ENCODE data around the gene PTPN4. TPM values are rescaled to one million over a fixed set of nuclear protein-coding genes. Genes with fewer than 3 reads are reported as not detected.

The PTPN4 gene
- total and polyA plus RNA-seq, 2 of the 8 experiments (the other 6 are each of a cell fraction or from before 2014, with no cell fraction given): 28.5 to 105 TPM

DNA sequence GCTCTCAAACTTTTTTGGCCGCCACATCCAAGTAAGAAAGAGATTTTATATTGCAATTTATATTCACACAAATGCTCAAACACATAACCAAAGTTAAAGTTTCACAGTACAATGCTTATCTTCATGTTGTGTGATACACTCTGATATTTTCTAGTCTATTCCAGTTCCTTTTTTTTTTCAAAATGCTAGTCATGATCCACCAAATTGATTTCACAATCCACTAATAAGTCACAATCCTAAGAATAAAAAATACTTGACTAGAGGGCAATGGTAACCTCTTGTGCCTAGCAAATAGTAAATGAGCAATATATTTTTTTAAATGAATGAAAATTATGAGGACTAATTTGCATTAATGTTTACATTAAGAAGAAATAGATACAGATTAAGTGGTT, 5.8 kb upstream of the PTPN4 start:
- WGBS, 2 experiments (ENCODE audit: extremely low coverage in 1 of 2, insufficient coverage in 1 of 2, insufficient read length in 1 of 2, insufficient replicate concordance in 2 of 2, low coverage in 1 of 2, low lambda C conversion rate in 2 of 2, missing lambda C conversion rate in 1 of 2): 79% methylated on average over 1 of the region's 1 CpG; no CpG with 5 or more reads in 1 of the 2 experiments
- Histone ChIP-seq H3K56ac (replicated peaks; ENCODE audit: insufficient read length, low read depth, low read length) (no peak overlapping the region), H2AK5ac (ENCODE audit: low read depth, low read length) (no peak overlapping the region), H4K91ac (replicated peaks; ENCODE audit: insufficient read length, low read length) (no peak overlapping the region), H3K14ac (ENCODE audit: insufficient read length) (no peak overlapping the region), H4K20me1 (replicated peaks in 1 of 2; ENCODE audit: control insufficient read depth in 1 of 2, insufficient read depth in 2 of 2, low read length in 2 of 2) (no peaks in the 10 kb centered on the region), H3K9ac (replicated peaks in 1 of 4; ENCODE audit: extremely low read depth in 1 of 4, low read depth in 3 of 4, low read length in 3 of 4) (no peak overlapping the region), H3K36me3 (ENCODE audit: control insufficient read depth in 2 of 4, insufficient read depth in 4 of 4, low read length in 3 of 4) (no peaks in the 10 kb centered on the region), H3K9me3 (ENCODE audit: insufficient read depth in 2 of 2, low read depth in 1 of 2, low read length in 1 of 2) (no peaks in the 10 kb centered on the region), H3K4me3 (ENCODE audit: extremely low read depth in 1 of 4, insufficient read depth in 2 of 4, low read depth in 3 of 4, low read length in 4 of 4) (no peak overlapping the region), H2BK12ac (ENCODE audit: low read depth, low read length) (no peak overlapping the region), H3K4me1 (replicated peaks in 1 of 4; ENCODE audit: control insufficient read depth in 3 of 4, insufficient read depth in 4 of 4, low read length in 3 of 4) (peaks cover 0 to 8% (median 5%) of the 10 kb centered on the region in 4 experiments; a peak in 4 of 7 replicates), H2BK15ac (ENCODE audit: low read length) (no peak overlapping the region), H3K4me2 (ENCODE audit: insufficient read depth in 1 of 2, low read depth in 2 of 2, low read length in 2 of 2) (no peak overlapping the region), H3K4ac (replicated peaks; ENCODE audit: insufficient read length, low read depth, low read length) (no peak overlapping the region), H3K79me2 (ENCODE audit: control insufficient read depth in 1 of 2, insufficient read depth in 2 of 2, low read length in 2 of 2) (no peaks in the 10 kb centered on the region), H3K18ac (ENCODE audit: extremely low read depth, low read length) (no peak overlapping the region), H2BK20ac (ENCODE audit: low read length) (no peak overlapping the region), H2BK5ac (ENCODE audit: low read depth, low read length) (no peak overlapping the region), H3K23me2 (ENCODE audit: low read depth, low read length) (peaks cover 2% of the 10 kb centered on the region; the same call in 1 of the 2 replicates), H4K5ac (ENCODE audit: insufficient read length, low read depth, low read length) (no peak overlapping the region), H3K79me1 (ENCODE audit: low read depth, low read length) (no peaks in the 10 kb centered on the region), H3K27ac (ENCODE audit: low read depth, low read length) (no peak overlapping the region), H2BK120ac (replicated peaks; ENCODE audit: low read depth, low read length) (no peak overlapping the region), H3K27me3 (replicated peaks in 1 of 4; ENCODE audit: control insufficient read depth in 3 of 4, extremely low read depth in 1 of 4, insufficient read depth in 3 of 4, low read length in 3 of 4) (no peaks in the 10 kb centered on the region), H4K8ac (ENCODE audit: extremely low read depth, insufficient read depth, low read length) (no peak overlapping the region), H3K23ac (ENCODE audit: insufficient read length) (no peak overlapping the region), H2AFZ (ENCODE audit: low read length) (no peak overlapping the region; the same call in 1 of the 2 replicates)
- no peak for FAIRE-seq
- TF ChIP-seq, protein P1, sequence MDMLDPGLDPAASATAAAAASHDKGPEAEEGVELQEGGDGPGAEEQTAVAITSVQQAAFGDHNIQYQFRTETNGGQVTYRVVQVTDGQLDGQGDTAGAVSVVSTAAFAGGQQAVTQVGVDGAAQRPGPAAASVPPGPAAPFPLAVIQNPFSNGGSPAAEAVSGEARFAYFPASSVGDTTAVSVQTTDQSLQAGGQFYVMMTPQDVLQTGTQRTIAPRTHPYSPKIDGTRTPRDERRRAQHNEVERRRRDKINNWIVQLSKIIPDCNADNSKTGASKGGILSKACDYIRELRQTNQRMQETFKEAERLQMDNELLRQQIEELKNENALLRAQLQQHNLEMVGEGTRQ (IDR thresholded peaks at IDR 0.05; ENCODE audit: low read length): no peak
- TF ChIP-seq GTF2F1 (IDR thresholded peaks at IDR 0.05; ENCODE audit: borderline replicate concordance, low read depth, low read length): no peak
- no peak for TF ChIP-seq NRF1 (IDR thresholded peaks at IDR 0.05; ENCODE audit: low read depth, low read length)
- TF ChIP-seq KDM1A (IDR thresholded peaks at IDR 0.05; ENCODE audit: borderline replicate concordance, low read length): no peak
- no peak for TF ChIP-seq RFX5 (IDR thresholded peaks at IDR 0.05; ENCODE audit: borderline replicate concordance, low read depth, low read length)
- no peak for TF ChIP-seq TBP (IDR thresholded peaks at IDR 0.05; ENCODE audit: low read depth, low read length)
- TF ChIP-seq TCF12 (IDR thresholded peaks at IDR 0.05; ENCODE audit: low read depth, low read length): no peak
- TF ChIP-seq BCL11A (IDR thresholded peaks at IDR 0.05; ENCODE audit: low read depth in 2 of 2, low read length in 2 of 2): no peak
- TF ChIP-seq, protein P2, sequence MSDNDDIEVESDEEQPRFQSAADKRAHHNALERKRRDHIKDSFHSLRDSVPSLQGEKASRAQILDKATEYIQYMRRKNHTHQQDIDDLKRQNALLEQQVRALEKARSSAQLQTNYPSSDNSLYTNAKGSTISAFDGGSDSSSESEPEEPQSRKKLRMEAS (IDR thresholded peaks at IDR 0.05): no peak
- no peak for TF ChIP-seq CHD1 (IDR thresholded peaks at IDR 0.05; ENCODE audit: low read depth, low read length)
- no peak for TF ChIP-seq SIX5 (IDR thresholded peaks at IDR 0.05; ENCODE audit: low read depth, low read length)
- ChIA-PET POLR2A (ENCODE audit: partially characterized antibody) (interaction anchor here (1.4 kb wide), 1 partner anchor 17 kb away, joined by 3 read pairs; no protein-coding TSS in a partner anchor), CTCF (ENCODE audit: partially characterized antibody) (interaction anchor here (0.7 to 2.7 kb wide), 24 partner anchors 12 to 230 kb away, joined by 3 to 14 read pairs (median 4); no protein-coding TSS in a partner anchor)
- no peak for DNase-seq (ENCODE audit: low read depth in 1 of 2, low spot score in 2 of 2)

All from H1 (cell line).